ENCODE measurements around the gene CTNNBL1.

- TF ChIP-seq POLR2A (IDR thresholded peaks at IDR 0.05) (no peak), CTCF (IDR thresholded peaks at IDR 0.05) (no peak)
These were observed 217.4 kb downstream of the CTNNBL1 start for GRCh38 chr20:37911261-37911660.
